ENCODE measurements around the gene PIP4P1.

Gene PIP4P1

GRCh38 chr14:20434701-20435581, 26.3 kb downstream of the PIP4P1 start:
- DNase-seq = peak; percentile 7

GRCh38 chr14:20429801-20430669, 31.2 kb downstream of the PIP4P1 start:
- DNase-seq = no peak

- no peak for DNase-seq
These were observed 32.4 kb downstream of the PIP4P1 start for GRCh38 chr14:20428802-20429201.

GRCh38 chr14:20428010-20428365, 33.2 kb downstream of the PIP4P1 start:
- DNase-seq = no peak

GRCh38 chr14:20427231-20428009, 33.8 kb downstream of the PIP4P1 start:
- peak; percentile 66 for DNase-seq

GRCh38 chr14:20424851-20425250, 36.4 kb downstream of the PIP4P1 start:
- no peak for DNase-seq

- no peak for DNase-seq
These were observed 38.3 kb downstream of the PIP4P1 start for GRCh38 chr14:20422886-20423285.

GRCh38 chr14:20421267-20421666, 40.0 kb downstream of the PIP4P1 start:
- no peak for DNase-seq

GRCh38 chr14:20419419-20419818, 41.8 kb downstream of the PIP4P1 start:
- DNase-seq = no peak

- DNase-seq = no peak
These were observed 42.7 kb downstream of the PIP4P1 start for GRCh38 chr14:20418501-20418909.

- DNase-seq = no peak
These were observed 43.7 kb downstream of the PIP4P1 start for GRCh38 chr14:20417250-20418186.

- DNase-seq = no peak
These were observed 45.0 kb downstream of the PIP4P1 start for GRCh38 chr14:20416223-20416622.

GRCh38 chr14:20415782-20416206, 45.4 kb downstream of the PIP4P1 start:
- DNase-seq = peak; percentile 65

GRCh38 chr14:20413744-20414082, 47.5 kb downstream of the PIP4P1 start:
- peak; percentile 32 for DNase-seq

GRCh38 chr14:20412876-20413743, 48.1 kb downstream of the PIP4P1 start, which contains the start of gene TEP1:
TSS of gene TEP1 (minus strand) at chr14:20413501. CDS start at chr14:20408439, 5,062 bp downstream.
- DNase-seq = peak; percentile 83

- no peak for DNase-seq
These were observed 48.8 kb downstream of the PIP4P1 start for GRCh38 chr14:20412411-20412810.

GRCh38 chr14:20409226-20409625, 52.0 kb downstream of the PIP4P1 start:
- DNase-seq = peak; percentile 61
